Tibial artery (tissue), 4 donors: ENCODE results near the gene TFG.

Experiments used
- DNase-seq, 2 donors: peaks; one replicate each; pipeline ENCODE4 v3.0.0-alpha.2; 2019
- H3K27ac ChIP-seq, 2 donors: fragments of 200-600 bp; sonication (generic) in 1 of 2; 1 replicate in 1 of 2; 2 replicates in 1 of 2; pipeline ENCODE4 v1.5.1; 2018 to 2019; ENCODE audit warnings: mild to moderate bottlenecking in 1 of 2
- H3K27me3 ChIP-seq, 2 donors: fragments of 200-600 bp; sonication (generic) in 1 of 2; one replicate each; pipeline versions ENCODE4 v1.5.1 to v1.6.0; 2016 to 2019
- H3K36me3 ChIP-seq, 3 donors: fragments of 200-600 bp; sonication (generic) in 2 of 3; one replicate each; pipeline ENCODE4 v1.5.1; 2016 to 2019; ENCODE audit warnings: mild to moderate bottlenecking in 2 of 3
- H3K4me1 ChIP-seq, 4 donors: fragments of 200-600 bp; sonication (generic) in 2 of 4; 1 replicate in 3 of 4; 2 replicates in 1 of 4; pipeline ENCODE4 v1.5.1; 2016 to 2019
- H3K4me3 ChIP-seq, 2 donors: fragments of 200-600 bp; sonication (generic) in 1 of 2; 1 replicate in 1 of 2; 2 replicates in 1 of 2; pipeline ENCODE4 v1.5.1; 2018 to 2019; ENCODE audit warnings: mild to moderate bottlenecking in 2 of 2
- H3K9me3 ChIP-seq, 3 donors: fragments of 200-600 bp; sonication (generic) in 1 of 3; one replicate each; pipeline ENCODE4 v1.5.1; 2016 to 2019
- CTCF ChIP-seq, 2 experiments: fragments of 200-600 bp in 1 of 2; fragments of 450-650 bp in 1 of 2; IDR thresholded peaks; one replicate each; pipeline ENCODE4 v1.5.1; 2017 to 2019; ENCODE audit warnings: antibody characterized with exemption in 2 of 2, mild to moderate bottlenecking in 1 of 2, moderate library complexity in 1 of 2
- intact Hi-C: fragments of 100-400 bp; cut with DNase I; formaldehyde crosslinking; loops from one replicate; pipeline ENCODE4 v1.15.0; 2023; ENCODE audit warnings: low total_unique reads

Gene TFG

GRCh38 chr3:100719136-100719535, 9.8 kb downstream of the TFG start:
- Histone ChIP-seq H3K9me3 (no peaks in the 10 kb centered on the region), H3K27ac (no peak overlapping the region), H3K36me3 (peaks cover 19 to 38% (median 28%) of the 10 kb centered on the region in 3 donors), H3K27me3 (no peaks in the 10 kb centered on the region), H3K4me3 (no peak overlapping the region), H3K4me1 (peaks cover 0 to 28% (median 8%) of the 10 kb centered on the region in 4 donors)
- DNase-seq: no peak
- no peak for TF ChIP-seq CTCF (IDR thresholded peaks at IDR 0.05)
- intact Hi-C loops: no loop called here

- Histone ChIP-seq H3K4me3 (no peak overlapping the region), H3K36me3 (peaks cover 19 to 32% (median 22%) of the 10 kb centered on the region in 3 donors), H3K9me3 (no peaks in the 10 kb centered on the region), H3K27ac (no peak overlapping the region), H3K4me1 (peaks cover 0 to 16% (median 7%) of the 10 kb centered on the region in 4 donors), H3K27me3 (no peaks in the 10 kb centered on the region)
- TF ChIP-seq CTCF (IDR thresholded peaks at IDR 0.05): no peak
- no peak for DNase-seq
- intact Hi-C loops: no loop called here
Observed at GRCh38 chr3:100720426-100720825, 11.1 kb downstream of the TFG start.

GRCh38 chr3:100725935-100726513, 16.7 kb downstream of the TFG start:
- intact Hi-C loops: no loop called here
- Histone ChIP-seq H3K27me3 (no peaks in the 10 kb centered on the region), H3K9me3 (no peaks in the 10 kb centered on the region), H3K36me3 (peaks cover 26 to 38% (median 37%) of the 10 kb centered on the region in 3 donors), H3K27ac (no peak overlapping the region), H3K4me3 (no peak overlapping the region), H3K4me1 (peaks cover 0 to 32% (median 2%) of the 10 kb centered on the region in 4 donors)
- no peak for TF ChIP-seq CTCF (IDR thresholded peaks at IDR 0.05)
- DNase-seq: no peak

GRCh38 chr3:100726706-100727105, 17.4 kb downstream of the TFG start:
- no peak for DNase-seq
- Histone ChIP-seq H3K27me3 (no peaks in the 10 kb centered on the region), H3K36me3 (peaks cover 19 to 38% (median 37%) of the 10 kb centered on the region in 3 donors), H3K4me1 (peaks cover 0 to 36% (median 2%) of the 10 kb centered on the region in 4 donors), H3K9me3 (no peaks in the 10 kb centered on the region), H3K4me3 (no peak overlapping the region), H3K27ac (no peak overlapping the region)
- intact Hi-C loops: no loop called here
- no peak for TF ChIP-seq CTCF (IDR thresholded peaks at IDR 0.05)

- DNase-seq: no peak
- Histone ChIP-seq H3K36me3 (peaks cover 26 to 49% (median 39%) of the 10 kb centered on the region in 3 donors), H3K4me3 (no peak overlapping the region), H3K9me3 (no peaks in the 10 kb centered on the region), H3K27me3 (no peaks in the 10 kb centered on the region), H3K4me1 (peaks cover 0 to 51% (median 2%) of the 10 kb centered on the region in 4 donors), H3K27ac (no peak overlapping the region)
- TF ChIP-seq CTCF (IDR thresholded peaks at IDR 0.05): no peak
- intact Hi-C loops: no loop called here
Observed at GRCh38 chr3:100730524-100730923, 21.2 kb downstream of the TFG start.
